Spleen (tissue), 7 donors: ENCODE results near the gene DCLK2.

Experiments used
- POLR2AphosphoS5 ChIP-seq, 3 donors: sonication (generic); formaldehyde crosslinking; IDR thresholded peaks; one replicate each; pipeline ENCODE4 v1.5.1; 2017; ENCODE audit warnings: antibody characterized with exemption in 3 of 3
- TF ChIP-seq, protein P1 (sequence below), 11 experiments: fragments of 200-600 bp in 7 of 11; fragments of 450-650 bp in 4 of 11; sonication (generic) in 4 of 11; IDR thresholded peaks in 8 of 11; conservative IDR thresholded peaks in 3 of 11; 1 replicate in 7 of 11; 2 replicates in 4 of 11; pipeline versions ENCODE4 v1.4.0 to v1.8.0; 2016 to 2021; ENCODE audit warnings: antibody characterized with exemption in 11 of 11, inconsistent platforms in 4 of 11, mild to moderate bottlenecking in 1 of 11
- donor health status: DM: no; HTN: no; CAD: no; lungs with moderate emphysema.
- donor health status: DM: no; HTN: no; CAD: no.
- donor health status: DM: no; HTN: no; CAD: no.

DNA sequence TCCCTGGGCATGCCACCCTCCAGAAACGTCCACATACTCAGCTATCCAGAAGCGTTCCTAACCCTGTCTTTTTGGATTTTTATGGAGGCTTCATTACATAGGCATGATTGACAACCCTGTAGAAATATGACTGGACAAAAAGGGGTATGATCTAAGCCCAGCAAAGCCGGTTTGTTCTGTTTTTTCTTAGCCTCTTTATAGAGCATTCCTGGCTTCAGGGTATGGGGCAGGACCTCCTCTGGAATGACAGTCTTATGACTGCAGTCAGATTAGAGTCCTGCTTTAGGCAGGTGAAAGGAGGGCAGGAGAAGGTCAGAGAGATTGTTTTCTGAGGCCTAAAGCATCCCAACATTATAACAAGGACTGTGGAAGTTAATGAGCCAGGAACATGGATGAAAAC, 137.4 kb downstream of the DCLK2 start:
- TF ChIP-seq, protein P1, sequence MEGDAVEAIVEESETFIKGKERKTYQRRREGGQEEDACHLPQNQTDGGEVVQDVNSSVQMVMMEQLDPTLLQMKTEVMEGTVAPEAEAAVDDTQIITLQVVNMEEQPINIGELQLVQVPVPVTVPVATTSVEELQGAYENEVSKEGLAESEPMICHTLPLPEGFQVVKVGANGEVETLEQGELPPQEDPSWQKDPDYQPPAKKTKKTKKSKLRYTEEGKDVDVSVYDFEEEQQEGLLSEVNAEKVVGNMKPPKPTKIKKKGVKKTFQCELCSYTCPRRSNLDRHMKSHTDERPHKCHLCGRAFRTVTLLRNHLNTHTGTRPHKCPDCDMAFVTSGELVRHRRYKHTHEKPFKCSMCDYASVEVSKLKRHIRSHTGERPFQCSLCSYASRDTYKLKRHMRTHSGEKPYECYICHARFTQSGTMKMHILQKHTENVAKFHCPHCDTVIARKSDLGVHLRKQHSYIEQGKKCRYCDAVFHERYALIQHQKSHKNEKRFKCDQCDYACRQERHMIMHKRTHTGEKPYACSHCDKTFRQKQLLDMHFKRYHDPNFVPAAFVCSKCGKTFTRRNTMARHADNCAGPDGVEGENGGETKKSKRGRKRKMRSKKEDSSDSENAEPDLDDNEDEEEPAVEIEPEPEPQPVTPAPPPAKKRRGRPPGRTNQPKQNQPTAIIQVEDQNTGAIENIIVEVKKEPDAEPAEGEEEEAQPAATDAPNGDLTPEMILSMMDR (IDR thresholded peaks at IDR 0.05 in 8 of 11, conservative IDR thresholded peaks at IDR 0.05 in 3 of 11) = no peak
- no peak for TF ChIP-seq POLR2AphosphoS5 (IDR thresholded peaks at IDR 0.05)
